Occipital lobe (tissue), 2 donors: ENCODE measurements around the gene DSCAM. TPM values are rescaled to one million over a fixed set of nuclear protein-coding genes. Genes with fewer than 3 reads are reported as not detected.

Experiments
- DNase-seq: peaks from one replicate; lab custom pipeline; 2025; lab: John Stamatoyannopoulos, UW
- total RNA-seq: library from RNA; depleted of rRNA; stranded (reverse); fragments of >200 nt; gene quantifications from one replicate; pipeline ENCODE4 v1.2.3, GENCODE V29; 2014

DSCAM gene
- total RNA-seq, 1 donor from 2014 or later: 13.3 TPM

- DNase-seq: no peak
Observed at GRCh38 chr21:40386981-40387747, 459.8 kb downstream of the DSCAM start.

GRCh38 chr21:40386294-40386911 is 460.6 kb downstream of the DSCAM start:
- peak; percentile 41 for DNase-seq

DNA sequence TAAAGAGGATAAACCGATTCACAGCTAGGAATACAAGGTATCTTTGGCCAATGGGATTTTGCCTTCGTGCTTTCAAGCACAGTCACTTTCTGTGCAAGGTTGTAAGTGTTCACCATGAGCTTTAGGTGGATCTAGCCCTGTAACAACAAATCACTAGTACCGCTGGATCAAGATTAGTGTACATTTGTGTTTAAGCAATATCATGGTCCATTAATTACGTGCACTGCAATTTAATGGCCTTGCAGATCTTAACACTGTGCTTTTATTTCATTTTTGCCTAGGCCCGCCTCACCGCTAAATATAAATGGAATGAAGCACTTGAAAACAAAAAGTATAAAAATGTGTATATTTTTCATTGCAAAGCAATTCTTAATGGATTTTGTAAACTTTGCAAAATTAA is 461.1 kb downstream of the DSCAM start:
- no peak for DNase-seq

DNA sequence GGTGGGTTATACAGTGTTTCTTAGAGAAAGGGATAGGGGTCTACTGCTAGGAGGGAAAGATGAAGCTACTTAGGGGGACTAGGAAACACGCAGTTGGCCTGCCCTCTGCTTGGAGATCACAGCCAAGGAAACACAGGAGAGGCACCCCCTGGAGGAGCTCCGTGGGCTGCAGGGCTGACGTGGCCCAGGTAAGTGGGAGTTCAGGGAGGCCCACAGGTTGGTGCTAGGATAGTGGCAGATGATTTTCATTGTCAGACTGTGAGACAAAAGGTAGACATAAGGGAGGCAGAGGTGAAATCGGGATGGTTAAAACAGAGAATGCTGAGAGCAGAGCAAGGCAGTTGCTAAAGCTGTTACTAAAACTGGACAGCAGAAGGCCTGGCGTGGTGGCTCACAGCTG is 463.0 kb downstream of the DSCAM start:
- DNase-seq: no peak

DNA sequence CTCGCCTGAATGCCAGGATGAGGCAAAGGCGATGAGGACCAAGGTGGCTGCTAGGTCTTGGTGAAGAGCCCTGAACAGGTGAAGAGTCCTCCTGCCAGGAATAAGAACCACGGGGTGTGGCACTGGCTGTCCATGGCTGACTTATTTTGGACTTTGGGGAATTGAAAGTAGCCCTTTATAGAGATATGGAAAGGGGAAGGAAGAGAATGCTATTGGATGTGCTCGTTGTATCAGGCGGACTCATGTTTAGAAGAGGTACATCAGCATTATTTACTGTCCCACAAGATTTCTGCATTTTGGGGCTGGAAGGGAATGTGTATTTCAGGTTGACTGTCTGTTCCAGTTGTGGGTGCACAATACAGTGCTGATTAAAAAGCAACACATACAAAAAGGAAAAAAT is 465.8 kb downstream of the DSCAM start:
- no peak for DNase-seq

- no peak for DNase-seq
Observed at GRCh38 chr21:40379881-40380810, 466.8 kb downstream of the DSCAM start.

DNA sequence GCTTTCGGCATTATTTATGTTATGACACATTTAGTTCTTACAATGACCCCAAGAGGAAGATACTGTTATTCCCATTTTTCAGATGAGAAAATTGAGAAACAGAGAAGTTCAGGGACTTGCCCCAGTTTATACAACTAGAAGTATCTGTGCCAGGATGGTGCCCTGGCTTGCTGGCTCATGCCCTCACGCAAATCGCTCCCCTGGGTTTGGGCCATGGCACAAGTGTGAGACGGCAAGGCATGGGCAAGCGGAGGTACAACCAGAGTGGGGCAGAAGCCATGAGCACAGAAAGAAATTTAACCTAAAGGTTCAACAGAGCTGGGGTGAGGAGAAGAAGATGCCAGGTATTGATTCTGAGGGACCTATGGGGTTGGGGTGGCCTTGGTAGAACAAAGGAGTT is 469.8 kb downstream of the DSCAM start:
- DNase-seq: no peak

- no peak for DNase-seq
Observed at GRCh38 chr21:40373761-40374160, 473.2 kb downstream of the DSCAM start.

GRCh38 chr21:40372506-40372905 is 474.5 kb downstream of the DSCAM start:
- no peak for DNase-seq

- no peak for DNase-seq
Observed at GRCh38 chr21:40371329-40371728, 475.6 kb downstream of the DSCAM start.

DNA sequence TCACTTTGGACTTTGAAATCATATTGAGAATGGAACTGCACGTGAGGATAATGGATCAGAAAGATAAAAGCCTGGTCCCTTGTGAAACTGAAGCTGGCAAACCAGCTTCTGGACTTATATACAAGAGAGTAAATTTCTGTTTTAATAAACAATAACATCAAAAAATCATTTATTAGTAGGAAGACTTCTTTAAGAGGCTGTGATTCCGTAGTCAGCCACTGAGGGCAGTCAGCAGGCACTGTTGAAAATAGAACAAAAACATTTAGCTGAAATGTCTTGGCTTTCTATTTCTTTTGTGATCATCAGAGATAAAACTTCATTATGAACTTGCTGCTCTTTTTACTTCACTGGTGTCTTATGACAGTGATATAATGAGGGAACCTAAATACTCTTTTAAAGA is 490.3 kb downstream of the DSCAM start:
- DNase-seq: no peak

GRCh38 chr21:40355076-40355475 is 491.9 kb downstream of the DSCAM start:
- DNase-seq: no peak

GRCh38 chr21:40351006-40351405 is 496.0 kb downstream of the DSCAM start:
- no peak for DNase-seq

DNA sequence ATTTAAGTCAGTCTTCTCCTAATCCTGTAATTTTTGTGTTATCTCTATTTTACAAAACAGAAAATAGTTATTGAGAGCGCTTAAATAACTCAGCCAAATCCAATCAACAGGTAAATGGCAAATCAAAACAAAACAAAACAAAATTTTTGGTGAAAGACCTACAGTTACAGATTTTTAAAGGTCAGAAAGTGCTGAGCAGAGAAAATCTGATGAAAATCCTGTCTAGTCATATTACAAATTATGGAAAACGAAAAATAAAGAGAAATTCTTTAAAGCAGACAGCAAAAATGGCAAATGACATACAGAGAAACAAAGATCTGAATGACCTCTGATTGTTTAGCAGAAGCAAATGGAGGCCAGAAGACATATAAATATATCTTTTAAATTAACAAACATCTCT is 497.4 kb downstream of the DSCAM start:
- no peak for DNase-seq

- DNase-seq: no peak
Observed at GRCh38 chr21:40345711-40346321, 501.1 kb downstream of the DSCAM start.

DNA sequence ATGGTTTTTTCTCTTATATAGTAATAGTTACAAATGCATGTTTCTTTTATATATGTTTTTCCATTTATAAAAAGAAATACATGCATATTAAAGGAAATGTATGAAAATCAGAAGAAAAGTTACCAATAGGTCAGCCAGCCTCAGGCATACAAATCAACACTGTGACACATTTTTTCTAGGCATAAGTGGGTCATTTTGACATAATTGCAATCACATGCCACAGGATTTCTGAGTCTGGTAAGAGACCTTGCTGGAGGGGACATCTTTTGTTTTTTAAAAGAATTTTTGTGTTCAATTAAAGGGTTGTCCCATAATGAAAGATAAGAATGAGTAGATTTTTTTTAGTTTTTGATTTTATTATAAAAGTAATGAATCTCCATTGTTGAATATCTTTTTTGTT is 506.6 kb downstream of the DSCAM start:
- DNase-seq: no peak

GRCh38 chr21:40339050-40339449 is 507.9 kb downstream of the DSCAM start:
- DNase-seq: no peak

DNA sequence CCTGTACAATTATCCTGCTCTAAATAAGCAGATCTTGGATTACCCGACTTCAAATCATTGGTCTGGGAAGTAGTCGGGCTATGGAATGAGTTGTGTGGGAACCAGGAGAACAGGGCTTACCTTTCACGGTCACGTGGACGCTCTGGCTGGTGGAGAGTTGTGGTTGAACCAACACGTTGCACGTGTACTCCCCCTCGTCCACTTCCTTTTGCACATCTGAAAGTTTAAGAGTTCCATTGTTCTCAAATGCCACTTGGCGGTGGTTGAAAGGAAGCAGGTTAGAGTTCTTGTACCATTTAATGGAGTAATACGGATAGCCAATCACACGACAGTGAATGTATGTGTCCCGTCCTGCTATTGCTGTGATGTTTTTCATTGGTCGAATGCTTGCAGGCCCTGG is 509.0 kb downstream of the DSCAM start:
- no peak for DNase-seq

DNA sequence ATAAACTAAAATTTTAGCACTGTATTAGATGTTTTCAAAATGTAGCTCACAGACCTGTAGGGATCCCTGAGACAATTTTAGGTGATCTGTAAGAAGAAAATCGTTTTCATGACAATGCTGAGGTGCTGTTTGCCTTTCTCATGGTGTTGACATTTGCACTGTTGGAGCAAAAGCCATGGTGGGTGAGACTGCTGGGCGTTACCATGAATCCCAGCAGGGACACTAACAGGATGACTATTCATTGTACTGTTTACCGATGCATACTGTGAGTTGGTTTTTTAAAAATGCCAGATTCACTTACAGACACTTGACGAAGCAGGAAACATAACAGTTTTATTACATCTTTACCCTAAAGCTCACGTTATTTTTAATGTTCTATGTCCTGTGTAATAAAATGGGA is 511.3 kb downstream of the DSCAM start:
- DNase-seq: no peak

- no peak for DNase-seq
Observed at GRCh38 chr21:40334159-40334558, 512.8 kb downstream of the DSCAM start.

DNA sequence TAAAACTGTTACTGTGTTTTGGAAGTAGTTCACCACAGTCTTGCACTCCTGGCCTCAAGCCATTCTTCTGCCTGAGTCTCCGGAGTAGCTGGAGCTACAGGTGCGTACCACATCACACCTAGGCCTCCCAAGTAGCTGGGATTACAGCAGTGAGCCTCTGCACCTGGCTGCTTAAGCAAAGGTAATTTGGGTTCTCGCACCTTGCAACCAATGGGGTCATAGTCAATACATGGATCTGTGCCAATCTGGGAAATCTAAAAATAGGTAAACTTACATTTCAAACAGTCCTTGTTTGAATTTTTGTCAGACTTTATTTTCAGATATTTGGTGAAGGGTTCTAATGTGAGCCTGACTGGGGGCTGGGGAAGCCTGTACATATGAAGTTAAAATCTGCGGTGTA is 513.2 kb downstream of the DSCAM start:
- DNase-seq: no peak

GRCh38 chr21:40331804-40332203 is 515.2 kb downstream of the DSCAM start:
- DNase-seq: no peak
